ENCODE data around the gene ZC3H7A. TPM values are rescaled to one million over a fixed set of nuclear protein-coding genes. Genes with fewer than 3 reads are reported as not detected.

The ZC3H7A gene
- total and polyA plus RNA-seq, 4 donors: 12.4 to 37.7 (median 24.7) TPM

- H3K4me3 ChIP-seq (ENCODE audit: low read depth in 1 of 3, low read length in 3 of 3): no peak overlapping the region
- peaks cover 11 to 27% (median 16%) of the 10 kb centered on the region in 4 donors for H3K36me3 ChIP-seq (ENCODE audit: control insufficient read depth in 4 of 4, insufficient read depth in 3 of 4, low read depth in 1 of 4, low read length in 3 of 4)
- H3K4me1 ChIP-seq (ENCODE audit: control insufficient read depth in 4 of 4, insufficient read depth in 4 of 4, low read length in 3 of 4): peaks cover 8 to 67% (median 66%) of the 10 kb centered on the region in 4 donors
- no peak for TF ChIP-seq REST (IDR thresholded peaks at IDR 0.05)
- TF ChIP-seq GABPA (IDR thresholded peaks at IDR 0.05 in 1 of 2, conservative IDR thresholded peaks at IDR 0.05 in 1 of 2): no peak
- no peak for TF ChIP-seq RXRA (IDR thresholded peaks at IDR 0.05)
- no peak for TF ChIP-seq HNF4A (conservative IDR thresholded peaks at IDR 0.05)
- TF ChIP-seq YY1 (IDR thresholded peaks at IDR 0.05): no peak
- TF ChIP-seq ZBTB33 (IDR thresholded peaks at IDR 0.05): no peak
- no peak for TF ChIP-seq EGR1 (IDR thresholded peaks at IDR 0.05; ENCODE audit: low read depth in 2 of 2)
- TF ChIP-seq RAD21 (IDR thresholded peaks at IDR 0.05): no peak
- no peak for TF ChIP-seq NR2F2 (IDR thresholded peaks at IDR 0.05)
- no peak for TF ChIP-seq FOXA2 (IDR thresholded peaks at IDR 0.05)
- no peak for TF ChIP-seq SP1 (IDR thresholded peaks at IDR 0.05)
- TF ChIP-seq FOXA1 (IDR thresholded peaks at IDR 0.05): no peak
- TF ChIP-seq HNF4G (IDR thresholded peaks at IDR 0.05): no peak
- no peak for TF ChIP-seq JUND (IDR thresholded peaks at IDR 0.05)
- H3K27ac ChIP-seq (ENCODE audit: low read depth in 1 of 2, low read length in 2 of 2): peak overlapping the region in 1 of 2 donors; percentile 45
- no peak for DNase-seq (ENCODE audit: low spot score)
- 40% methylated on average over 8 of the region's 8 CpGs for WGBS
- H3K9me3 ChIP-seq (ENCODE audit: control insufficient read depth in 4 of 4, low read length in 3 of 4): no peaks in the 10 kb centered on the region
- H3K27me3 ChIP-seq (ENCODE audit: control insufficient read depth in 4 of 4, insufficient read depth in 4 of 4, low read length in 3 of 4): no peaks in the 10 kb centered on the region
- no peak overlapping the region for H3K9ac ChIP-seq (ENCODE audit: low read depth in 1 of 2, low read length in 2 of 2)
Measured at GRCh38 chr16:11735787-11736186, 61.3 kb downstream of the ZC3H7A start.

GRCh38 chr16:11734653-11735043 is 62.4 kb downstream of the ZC3H7A start:
- no peak for DNase-seq (ENCODE audit: low spot score)
- Histone ChIP-seq H3K27me3 (ENCODE audit: control insufficient read depth in 4 of 4, insufficient read depth in 4 of 4, low read length in 3 of 4) (no peaks in the 10 kb centered on the region), H3K9me3 (ENCODE audit: control insufficient read depth in 4 of 4, low read length in 3 of 4) (no peaks in the 10 kb centered on the region), H3K4me1 (ENCODE audit: control insufficient read depth in 4 of 4, insufficient read depth in 4 of 4, low read length in 3 of 4) (peaks cover 7 to 60% (median 58%) of the 10 kb centered on the region in 4 donors), H3K9ac (ENCODE audit: low read depth in 1 of 2, low read length in 2 of 2) (no peak overlapping the region), H3K27ac (ENCODE audit: low read depth in 1 of 2, low read length in 2 of 2) (peak overlapping the region; percentile 51 to 64), H3K4me3 (ENCODE audit: low read depth in 1 of 3, low read length in 3 of 3) (no peak overlapping the region), H3K36me3 (ENCODE audit: control insufficient read depth in 4 of 4, insufficient read depth in 3 of 4, low read depth in 1 of 4, low read length in 3 of 4) (peaks cover 13 to 32% (median 19%) of the 10 kb centered on the region in 4 donors)
- TF ChIP-seq SP1 (IDR thresholded peaks at IDR 0.05) (peak; percentile 5), TAF1 (conservative IDR thresholded peaks at IDR 0.05) (no peak), ZBTB33 (IDR thresholded peaks at IDR 0.05) (no peak), RXRA (IDR thresholded peaks at IDR 0.05) (peak in 1 of 2 donors; percentile 20), HNF4A (conservative IDR thresholded peaks at IDR 0.05) (peak; percentile 60)
- 26% methylated on average over 6 of the region's 6 CpGs for WGBS
